Stromal cell of bone marrow (primary cell): ENCODE measurements around the gene MUSK.
"Not testable (repeated sequence)": the region's sequence is repeated elsewhere in the genome, so short reads cannot be mapped to it uniquely, and the experiment has no call there.

Source experiments
- DNase-seq: peaks from one replicate; pipeline ENCODE4 v3.0.0-alpha.2; 2012; ENCODE audit warnings: low read depth

Gene MUSK

GRCh38 chr9:110762783-110763182, 94.2 kb downstream of the MUSK start:
- DNase-seq, result no peak

DNA sequence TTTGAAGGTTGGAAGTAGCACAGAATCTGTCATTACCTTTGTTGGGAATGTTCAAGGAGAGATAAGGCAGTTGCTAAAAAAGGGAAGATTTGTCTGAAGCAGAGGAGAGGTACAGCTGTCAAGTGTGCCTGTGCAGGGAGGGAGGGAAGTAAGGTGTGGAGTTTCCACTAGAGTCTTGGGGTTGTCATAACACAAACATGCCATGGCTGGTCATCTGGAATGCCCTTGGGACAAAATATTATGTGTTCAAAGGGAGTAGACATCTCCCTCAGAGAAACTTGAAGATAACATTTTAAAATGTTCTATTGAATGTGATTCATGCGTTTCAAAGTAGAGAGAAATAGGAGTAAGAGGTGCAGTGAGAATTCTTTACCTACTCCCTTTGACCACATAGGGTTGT, 95.0 kb downstream of the MUSK start:
- no peak for DNase-seq

DNA sequence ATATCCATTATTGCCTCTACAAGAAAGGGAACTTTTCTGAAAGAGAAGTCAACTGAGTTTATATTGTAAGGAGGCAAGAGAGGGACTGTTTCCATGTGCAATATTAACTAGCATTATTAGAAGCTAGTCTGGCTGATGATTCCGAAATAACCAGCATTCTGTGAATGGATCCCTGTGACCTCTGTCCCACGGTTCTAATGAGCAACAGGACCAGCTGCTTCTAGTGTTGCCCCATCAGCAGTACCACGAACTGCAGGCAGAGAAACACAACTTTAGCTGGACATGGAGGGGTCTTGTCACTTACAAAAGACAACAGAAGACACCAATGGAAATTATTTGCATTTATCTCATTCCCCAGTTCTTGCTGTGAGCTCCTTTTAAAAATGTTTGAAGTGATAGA, 95.4 kb downstream of the MUSK start:
- no peak for DNase-seq

DNA sequence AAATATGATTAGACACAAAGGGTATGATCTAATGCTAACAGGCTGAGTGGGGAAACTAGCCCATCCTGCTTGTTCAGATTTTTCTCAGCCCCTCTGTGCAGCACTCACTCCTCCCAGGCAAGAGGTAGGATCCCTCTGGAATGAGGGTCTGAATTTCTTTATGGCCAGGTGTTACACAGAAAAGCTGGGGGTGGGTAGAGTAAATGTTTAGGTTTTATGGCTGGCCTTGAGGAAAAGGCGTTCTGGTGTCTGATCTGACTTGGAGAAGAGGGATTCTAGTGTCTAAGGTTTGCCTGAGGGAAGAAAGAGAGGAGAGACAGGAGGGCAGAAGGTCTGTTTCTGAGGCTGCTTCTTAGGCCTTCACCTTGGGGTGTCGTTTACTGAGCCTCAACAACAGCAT, 97.3 kb downstream of the MUSK start:
- no peak for DNase-seq

GRCh38 chr9:110767559-110768063, 99.0 kb downstream of the MUSK start:
- peak; percentile 36 for DNase-seq

DNA sequence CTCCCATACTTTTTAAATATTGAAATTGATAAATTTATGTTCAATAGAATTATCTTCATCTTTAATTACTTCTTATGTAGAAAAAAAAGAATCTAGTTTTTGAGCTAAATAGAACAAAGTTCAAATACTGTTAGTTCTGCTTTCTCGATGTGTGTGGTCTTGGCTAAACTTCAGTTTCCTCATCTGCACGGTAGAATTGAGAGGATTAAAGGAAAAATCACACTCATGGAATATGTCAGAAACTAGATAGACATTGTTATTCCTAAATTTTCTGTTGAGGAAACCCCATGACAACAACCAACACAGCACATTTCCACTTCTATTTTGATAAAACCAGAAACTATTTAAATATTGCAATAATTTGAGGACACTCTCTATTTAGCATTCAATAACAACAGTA, 100.3 kb downstream of the MUSK start:
- DNase-seq, result no peak

DNA sequence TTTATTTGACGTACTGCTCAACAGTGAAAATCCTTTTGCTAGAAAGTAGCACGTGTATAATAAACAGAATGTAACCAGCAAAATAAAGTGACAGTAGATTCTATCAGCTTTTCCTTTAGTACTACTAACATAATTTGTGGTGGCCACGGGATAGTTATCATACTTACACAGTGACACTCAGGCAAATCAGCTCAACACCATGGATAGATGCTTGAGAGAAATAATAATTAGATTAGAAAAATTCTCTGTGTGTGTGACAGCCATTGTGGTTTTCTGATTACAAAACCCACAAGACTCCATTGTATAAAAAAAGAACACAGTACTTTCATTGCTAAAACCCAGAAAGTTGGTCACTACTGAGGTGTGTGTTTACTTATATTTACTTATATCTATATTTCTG, 101.1 kb downstream of the MUSK start:
- no peak for DNase-seq

DNA sequence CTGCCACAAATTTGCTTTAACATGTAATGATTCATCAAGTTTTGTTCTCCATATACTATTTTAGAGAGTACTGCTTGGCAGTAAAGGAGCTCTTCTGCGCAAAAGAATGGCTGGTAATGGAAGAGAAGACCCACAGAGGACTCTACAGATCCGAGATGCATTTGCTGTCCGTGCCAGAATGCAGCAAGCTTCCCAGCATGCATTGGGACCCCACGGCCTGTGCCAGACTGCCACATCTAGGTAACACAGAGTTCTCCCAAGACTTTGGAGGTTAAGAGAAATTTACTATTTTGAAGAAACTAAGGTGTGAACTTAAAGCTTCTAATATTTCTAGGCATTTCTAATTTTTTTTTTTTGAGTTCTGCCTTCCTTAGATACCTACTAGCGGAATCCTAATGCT, 107.1 kb downstream of the MUSK start:
- no peak for DNase-seq

DNA sequence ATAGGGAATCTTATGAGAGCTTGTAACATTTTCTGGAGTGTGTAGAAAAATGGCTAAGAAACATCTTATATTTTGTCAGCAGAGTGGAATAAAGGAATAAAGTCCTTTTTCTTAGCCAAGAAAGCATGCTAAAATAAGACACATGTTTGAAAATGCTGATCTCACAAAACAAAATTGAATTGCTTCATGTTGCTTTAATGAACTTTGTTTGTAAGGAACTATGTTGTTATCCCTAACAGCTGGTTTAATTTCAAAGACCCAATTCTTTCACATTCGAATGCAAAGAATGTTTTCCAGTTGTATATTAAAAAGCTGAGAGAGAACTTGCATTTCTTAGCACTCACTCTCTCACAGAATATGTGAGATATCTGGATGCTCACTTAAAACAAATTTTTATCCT, 107.6 kb downstream of the MUSK start:
- DNase-seq, result no peak

DNA sequence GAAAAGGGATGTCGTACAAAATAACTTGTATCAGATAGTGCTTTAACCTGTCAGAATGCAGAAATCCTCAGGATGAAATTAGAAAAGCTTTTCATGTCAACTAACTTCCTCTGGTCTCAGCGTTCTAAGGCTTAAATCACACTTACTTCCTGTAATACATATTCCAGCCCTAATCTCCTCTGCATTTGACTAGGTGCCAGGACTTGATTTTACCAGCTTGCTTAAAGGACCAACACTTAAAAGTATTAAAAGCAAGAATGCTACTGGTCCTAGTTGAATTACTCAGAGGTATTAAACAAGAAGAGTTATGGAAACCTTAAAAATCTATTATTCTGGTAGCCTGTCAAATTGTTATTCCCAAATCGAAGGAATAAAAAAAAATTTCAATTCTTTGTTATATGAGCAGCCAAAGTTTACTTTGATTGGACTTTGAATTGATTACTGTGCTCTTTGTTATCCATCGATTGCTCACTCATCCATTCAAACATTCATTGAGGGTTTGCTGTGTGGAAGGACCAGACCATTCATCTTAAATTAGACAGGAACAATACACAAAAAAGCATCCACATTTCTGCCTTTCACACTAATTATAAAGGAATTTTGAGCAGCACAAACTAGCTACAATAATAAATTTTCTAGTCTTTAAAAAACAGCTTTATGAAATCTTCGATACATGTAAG, 108.7 kb downstream of the MUSK start:
- DNase-seq, result no peak

- no peak for DNase-seq
Measured at GRCh38 chr9:110777876-110778215, 109.3 kb downstream of the MUSK start.

DNA sequence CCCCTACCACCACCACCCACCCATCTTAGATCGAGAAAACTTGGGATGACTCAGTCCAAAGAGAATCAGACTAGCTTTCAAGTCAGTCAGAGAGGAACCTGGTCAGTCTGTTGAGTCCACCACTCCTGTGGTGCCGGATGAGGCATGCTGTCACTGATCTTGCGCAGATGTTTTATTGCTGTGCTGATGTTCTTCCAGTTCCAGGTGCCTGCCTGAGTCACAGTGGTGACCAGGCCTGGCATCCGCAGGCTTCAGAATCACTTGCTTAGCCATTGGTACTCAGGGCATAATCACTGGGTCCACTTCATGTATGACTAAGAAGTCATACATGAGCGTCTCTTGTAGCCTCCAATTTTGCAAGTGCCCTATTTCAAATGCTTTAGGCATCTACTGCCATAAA, 114.1 kb downstream of the MUSK start:
- no peak for DNase-seq

- DNase-seq, result no peak
Measured at GRCh38 chr9:110784309-110784708, 115.7 kb downstream of the MUSK start.

GRCh38 chr9:110785166-110785565, 116.6 kb downstream of the MUSK start:
- no peak for DNase-seq

- not testable (repeated sequence) for DNase-seq
Measured at GRCh38 chr9:110788396-110788795, 119.8 kb downstream of the MUSK start.

GRCh38 chr9:110788871-110789270, 120.3 kb downstream of the MUSK start:
- DNase-seq, result no peak

- no peak for DNase-seq
Measured at GRCh38 chr9:110797611-110798010, 129.0 kb downstream of the MUSK start.

DNA sequence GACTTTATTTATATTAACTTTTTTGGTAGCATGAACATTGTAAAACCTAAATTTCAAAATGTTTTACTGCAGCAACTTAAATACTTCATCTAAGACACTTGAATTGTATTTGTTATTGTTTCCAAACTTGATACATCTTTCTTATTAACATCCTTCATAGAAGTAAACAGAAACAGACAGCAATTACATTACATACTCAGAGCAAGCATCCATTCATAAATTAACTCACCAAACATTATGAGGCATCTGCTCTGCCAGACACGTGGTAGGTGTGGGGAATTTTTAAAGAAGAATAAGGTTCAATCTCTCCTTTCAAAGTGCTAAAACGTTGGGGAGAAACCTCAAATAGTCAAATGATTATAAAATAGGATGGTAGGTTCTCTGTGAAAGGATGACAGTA, 130.8 kb downstream of the MUSK start:
- DNase-seq, result no peak

- no peak for DNase-seq
Measured at GRCh38 chr9:110801426-110801825, 132.8 kb downstream of the MUSK start.

DNA sequence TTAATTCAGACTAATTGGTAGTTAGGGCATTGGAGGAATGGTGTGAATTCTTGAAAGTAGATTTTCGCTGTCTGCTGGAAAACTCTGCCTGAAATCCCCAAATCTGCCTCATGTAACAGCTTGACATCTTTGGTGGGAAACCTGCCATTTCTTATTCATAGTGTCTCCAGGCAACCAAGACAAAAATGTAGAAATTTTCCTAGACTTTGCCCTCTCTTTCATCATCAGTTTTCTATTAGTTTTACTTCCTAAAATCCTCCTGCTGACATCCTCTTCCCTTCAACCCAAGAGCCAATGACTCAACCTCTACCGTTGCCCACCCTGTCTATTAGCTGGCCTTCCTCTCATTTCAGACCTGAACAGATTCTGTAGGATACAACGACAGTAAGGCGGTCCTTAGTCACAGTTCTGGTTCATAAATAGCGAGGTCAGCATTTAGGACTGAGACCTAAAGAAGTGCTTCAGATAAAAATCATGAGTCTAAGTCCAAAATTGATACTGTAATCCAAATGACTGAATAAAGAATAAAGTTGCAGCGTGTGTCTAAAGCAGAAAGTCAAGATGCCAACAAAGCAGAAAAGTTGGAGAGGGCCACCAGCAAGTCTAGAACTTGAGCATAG, 133.9 kb downstream of the MUSK start:
- DNase-seq, result peak; percentile 86

- no peak for DNase-seq
Measured at GRCh38 chr9:110807956-110808598, 139.5 kb downstream of the MUSK start.

DNA sequence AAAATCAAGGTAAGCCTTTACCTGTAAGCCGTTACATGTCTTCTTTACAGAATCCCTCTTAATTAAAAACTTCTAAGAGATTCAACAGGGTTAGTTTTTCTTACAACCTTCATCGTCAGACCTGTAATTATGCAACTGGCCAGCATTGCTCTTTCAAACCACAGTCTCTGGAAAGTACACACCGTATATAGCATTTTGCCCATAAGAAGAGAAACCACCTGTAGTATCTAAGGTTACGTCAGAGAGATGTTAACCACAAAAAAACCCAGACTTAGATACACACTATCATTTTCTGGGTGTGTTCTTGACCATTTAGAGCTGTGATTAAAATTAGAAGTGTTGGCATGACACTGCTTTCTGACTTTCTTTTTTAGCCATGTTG, 140.0 kb downstream of the MUSK start:
- DNase-seq, result no peak

DNA sequence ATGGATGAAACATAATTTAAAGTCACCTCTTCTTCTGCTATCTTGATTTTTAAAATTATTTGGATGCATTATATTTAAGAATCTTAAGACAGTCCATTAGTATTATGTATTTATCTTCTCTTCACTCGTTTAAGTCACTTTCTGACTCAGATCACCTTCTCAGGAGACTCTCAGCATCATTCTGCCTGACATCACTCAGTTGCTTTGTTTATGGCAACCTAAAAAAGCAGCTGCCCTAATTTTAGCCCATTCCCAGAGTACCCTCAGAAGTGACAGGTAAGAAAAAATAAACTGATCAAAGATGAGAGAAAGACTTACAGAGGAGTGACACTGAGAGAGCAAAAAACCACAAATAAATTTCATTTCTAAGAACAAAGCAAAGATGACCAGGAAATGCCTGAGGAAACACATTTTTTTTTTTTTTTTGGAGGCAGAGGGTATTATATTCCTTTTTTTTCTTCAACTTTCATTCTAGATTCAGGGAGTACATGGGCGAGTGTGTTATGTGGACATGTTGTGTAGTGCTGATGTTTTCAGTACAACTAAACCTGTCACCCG, 140.5 kb downstream of the MUSK start:
- no peak for DNase-seq
